ENCODE data around the gene DNAL4.
"Not testable (repeated sequence)": the region's sequence is repeated elsewhere in the genome, so short reads cannot be mapped to it uniquely, and the experiment has no call there.

The DNAL4 gene

DNA sequence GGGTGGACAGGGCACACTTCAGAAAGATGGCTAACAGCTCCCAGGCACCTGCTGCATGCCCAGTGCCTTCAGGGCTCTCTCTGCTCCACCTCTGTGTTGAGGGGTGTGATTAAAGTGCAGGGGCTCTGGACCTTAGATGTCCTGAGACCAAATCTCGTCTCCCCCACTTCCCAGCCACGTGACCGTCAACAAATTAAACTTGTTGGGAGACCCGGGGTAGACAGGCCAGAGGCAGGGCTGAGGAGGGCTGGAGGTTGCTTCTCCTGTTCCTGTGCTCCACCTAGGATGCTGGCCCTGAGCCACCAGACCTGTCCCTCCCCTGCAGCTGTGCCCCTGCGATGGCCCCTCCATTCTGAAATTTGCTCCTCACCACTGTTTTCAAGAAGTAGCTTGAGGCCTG lies 32.9 kb upstream of the DNAL4 start:
- DNase-seq (ENCODE audit: low read depth): no peak

DNA sequence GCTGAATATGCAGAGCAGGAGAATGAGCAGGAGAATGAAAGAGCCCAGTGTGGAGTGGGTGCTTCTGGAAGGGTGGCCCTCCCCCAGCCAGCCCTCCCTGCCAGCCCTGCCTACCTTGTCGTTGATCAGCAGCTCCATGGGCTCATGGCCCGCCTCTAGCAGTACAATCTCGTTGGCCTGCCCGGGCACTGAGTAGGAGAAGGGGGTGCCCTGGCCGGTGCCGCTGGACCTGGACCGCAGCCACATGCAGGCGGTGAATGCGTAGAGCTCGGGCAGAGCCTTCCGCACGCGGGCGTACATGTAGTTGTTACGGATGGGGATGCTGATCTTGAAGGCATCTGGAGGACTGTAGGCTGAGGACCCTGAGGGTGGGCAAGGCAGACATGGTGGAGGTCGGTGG lies 32.4 kb upstream of the DNAL4 start:
- no peak for DNase-seq (ENCODE audit: low read depth)

DNA sequence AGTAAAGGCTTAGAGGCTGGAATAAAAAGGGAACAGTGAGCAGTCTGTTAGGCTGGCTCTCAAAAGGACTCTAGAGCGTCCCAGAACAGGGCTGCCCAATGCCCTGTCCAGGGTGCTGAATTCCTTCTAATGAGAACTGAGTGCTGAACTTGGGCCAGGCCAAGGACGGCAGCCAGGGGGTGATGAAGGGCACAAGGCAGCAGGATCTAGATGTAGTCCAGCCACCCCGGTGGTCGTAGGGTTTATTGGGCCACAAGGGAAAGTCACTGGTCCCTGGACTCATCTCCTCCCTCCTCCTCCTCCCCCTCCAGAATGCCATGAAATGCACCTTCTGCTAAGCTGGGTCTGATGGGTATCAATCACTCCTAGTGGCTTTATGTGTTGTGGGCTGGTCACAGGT lies 30.6 kb upstream of the DNAL4 start:
- DNase-seq (ENCODE audit: low read depth): peak; percentile 14

- DNase-seq (ENCODE audit: low read depth): no peak
Observed at GRCh38 chr22:38823637-38824036, 29.7 kb upstream of the DNAL4 start.

GRCh38 chr22:38823076-38823475 lies 29.1 kb upstream of the DNAL4 start:
- no peak for DNase-seq (ENCODE audit: low read depth)

DNA sequence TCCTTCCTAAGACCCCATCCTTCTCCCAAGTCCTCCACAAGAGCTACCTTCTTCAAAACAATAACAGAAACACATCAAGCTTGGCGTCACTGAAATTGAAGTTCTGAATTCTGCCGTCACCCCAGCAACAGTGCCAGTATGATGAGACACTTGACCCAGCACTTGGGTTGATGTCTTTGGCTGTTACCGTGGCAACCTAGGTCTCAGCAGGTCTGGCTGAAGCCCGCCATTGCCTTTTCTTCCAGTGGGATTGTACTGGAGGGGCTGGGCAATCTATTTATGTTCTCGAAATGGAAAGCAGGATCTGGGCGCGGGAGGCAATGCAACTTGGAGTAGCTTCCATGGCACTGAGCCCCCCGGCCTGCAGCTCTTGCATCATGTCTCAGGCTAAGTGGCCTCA lies 26.1 kb upstream of the DNAL4 start:
- no peak for DNase-seq (ENCODE audit: low read depth)

- no peak for DNase-seq (ENCODE audit: low read depth)
Observed at GRCh38 chr22:38819387-38819940, 25.5 kb upstream of the DNAL4 start.

DNA sequence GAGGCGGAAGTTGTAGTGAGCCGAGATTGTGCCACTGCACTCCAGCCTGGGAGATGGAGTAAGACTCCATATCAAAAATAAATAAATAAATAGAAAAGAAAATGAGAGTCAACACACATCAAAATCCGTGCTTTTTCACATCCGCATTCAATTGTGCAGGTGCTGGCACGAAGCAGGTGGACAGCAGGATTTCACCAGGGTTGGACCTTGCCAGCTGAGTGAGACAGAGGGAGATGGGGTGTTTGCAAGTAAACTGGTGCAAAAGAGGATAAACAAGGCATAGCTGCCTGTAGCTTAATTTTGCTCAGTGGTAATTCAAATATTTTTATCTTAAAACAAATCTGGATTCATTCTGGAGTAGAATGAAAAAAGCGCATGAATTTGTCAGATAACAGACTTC lies 23.3 kb upstream of the DNAL4 start:
- DNase-seq (ENCODE audit: low read depth): no peak

- DNase-seq (ENCODE audit: low read depth): no peak
Observed at GRCh38 chr22:38815842-38816241, 21.9 kb upstream of the DNAL4 start.

DNA sequence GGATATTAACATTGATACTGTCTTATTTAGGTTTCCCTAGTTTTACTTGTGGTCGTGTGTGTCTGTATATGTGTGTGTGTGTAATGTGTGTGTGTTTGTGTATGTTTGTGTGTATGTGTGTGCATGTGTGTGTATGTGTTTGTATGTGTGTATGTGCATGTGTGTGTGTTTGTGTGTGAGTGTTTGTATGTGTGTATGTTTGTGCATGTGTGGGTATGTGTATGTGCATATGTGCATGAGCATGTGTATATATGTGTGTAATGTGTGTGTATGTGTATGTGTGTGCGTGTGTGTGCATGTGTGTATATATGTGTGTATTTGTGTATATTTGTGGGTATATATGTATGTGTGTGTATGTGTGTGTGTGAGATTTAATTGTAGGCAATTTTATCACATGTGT lies 17.3 kb upstream of the DNAL4 start:
- no peak for DNase-seq (ENCODE audit: low read depth)

DNA sequence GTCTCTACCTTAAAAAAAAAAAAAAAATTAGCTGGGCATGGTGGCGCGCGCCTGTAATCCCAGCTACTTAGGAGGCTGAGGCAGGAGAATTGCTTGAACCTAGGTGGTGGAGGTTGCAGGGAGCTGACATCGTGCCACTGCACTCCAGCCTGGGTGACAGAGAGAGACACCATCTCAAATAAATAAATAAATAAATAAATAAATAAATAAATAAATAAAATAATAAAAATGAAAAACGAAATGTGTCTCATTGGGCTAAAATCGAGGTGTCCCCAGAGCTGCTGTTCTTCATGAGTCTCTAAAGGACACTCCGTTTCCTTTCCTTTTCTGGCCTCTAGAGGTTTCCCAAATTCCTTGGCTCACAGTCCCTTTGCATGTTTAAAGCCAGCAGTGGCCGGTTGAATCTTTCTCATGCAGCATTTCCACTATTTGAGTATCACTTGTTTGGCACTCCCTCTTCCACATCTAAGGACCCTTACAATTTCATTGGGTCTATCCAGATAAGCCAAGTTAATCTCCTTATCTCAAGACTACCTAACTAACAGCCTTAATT lies 11.2 kb upstream of the DNAL4 start:
- not testable (repeated sequence) for DNase-seq (ENCODE audit: low read depth)

- no peak for DNase-seq (ENCODE audit: low read depth)
Observed at GRCh38 chr22:38802671-38803121, 8.8 kb upstream of the DNAL4 start.

DNA sequence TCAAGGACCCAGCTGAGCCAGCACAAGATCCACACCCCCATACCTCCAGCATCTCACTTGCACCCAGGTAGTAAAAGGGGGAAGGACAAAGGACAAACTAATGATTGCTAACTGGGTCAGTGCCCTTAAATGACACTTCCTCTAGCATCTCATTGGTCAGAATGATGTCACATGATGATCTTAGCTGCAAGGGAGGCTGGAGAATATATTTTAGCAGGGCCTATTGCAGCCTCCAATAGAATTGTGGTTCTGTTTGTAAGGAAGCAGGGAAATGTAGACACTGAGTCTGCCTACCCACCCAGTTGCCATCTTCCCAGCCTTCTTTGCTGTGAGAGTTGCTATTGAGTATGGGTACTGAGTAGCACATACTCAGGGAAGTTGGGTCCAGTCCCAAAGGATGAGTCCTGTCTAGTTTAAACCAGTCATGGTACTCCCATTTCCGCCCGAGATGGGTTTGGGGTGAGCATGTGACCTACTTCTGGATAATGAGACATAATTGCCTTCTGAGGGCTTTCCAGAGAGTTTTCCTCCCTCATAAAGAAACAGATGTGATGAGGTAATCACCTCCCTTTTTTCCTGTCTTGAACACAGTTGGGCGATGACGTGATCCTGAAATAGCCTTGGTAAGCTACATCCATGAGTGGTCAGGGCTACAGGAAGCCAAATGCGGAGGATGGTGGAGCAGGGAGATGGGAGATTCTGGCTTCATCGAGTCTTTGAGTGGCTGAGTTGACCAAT lies 5.5 kb upstream of the DNAL4 start:
- DNase-seq (ENCODE audit: low read depth): no peak

DNA sequence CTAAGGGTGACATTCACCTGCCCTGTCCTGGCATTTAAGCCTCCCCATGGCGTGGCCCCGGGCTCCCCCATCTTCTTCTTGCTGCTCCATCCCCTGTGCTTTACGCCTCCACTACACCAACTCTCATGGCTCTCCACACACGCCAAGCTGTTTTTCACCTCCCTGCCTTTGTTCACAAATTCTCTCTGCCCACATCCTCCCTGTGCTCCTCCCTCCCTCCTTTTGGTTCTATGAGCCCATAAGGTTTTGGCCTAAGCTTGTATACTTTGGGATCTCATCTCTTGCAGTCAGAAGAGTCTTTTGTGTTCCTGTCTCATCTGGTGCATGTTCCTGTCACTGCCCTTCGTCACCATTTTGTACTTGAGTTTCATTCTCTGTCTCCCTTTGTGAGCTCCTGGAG lies 4.6 kb upstream of the DNAL4 start:
- DNase-seq (ENCODE audit: low read depth): no peak

DNA sequence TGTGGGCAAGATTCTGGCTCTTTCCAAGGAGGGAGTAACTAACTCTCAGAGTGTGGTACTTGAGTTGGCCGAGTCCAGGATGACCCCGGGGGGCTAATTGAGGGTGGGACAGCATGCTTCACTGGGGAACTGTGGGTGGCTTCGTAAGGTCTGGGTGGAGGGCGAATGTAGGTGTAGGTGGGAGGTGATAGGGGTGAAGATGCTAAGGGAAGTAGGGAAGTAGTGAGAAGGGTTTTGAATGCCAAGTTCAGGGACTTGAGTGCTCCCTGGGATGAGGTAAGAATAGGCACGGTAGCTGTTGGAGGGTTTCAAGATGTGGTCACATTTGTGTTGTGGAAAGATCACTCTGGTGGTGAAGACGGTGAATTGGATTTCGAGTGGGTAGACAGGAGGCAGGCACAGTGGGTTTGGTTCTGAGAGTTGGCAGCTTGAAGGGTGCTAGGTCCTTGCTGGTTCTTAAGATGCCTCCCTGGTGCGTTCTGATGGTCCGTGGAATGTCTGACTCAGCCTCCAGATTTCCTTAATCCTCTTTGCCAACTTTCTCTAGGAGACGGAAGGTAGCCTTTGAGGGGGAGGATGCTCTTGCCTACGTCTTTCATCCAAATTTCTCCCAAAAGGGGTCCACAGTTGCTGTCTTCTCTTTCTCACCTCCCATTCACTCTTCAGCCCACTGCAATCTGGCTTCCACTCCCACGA lies 2.5 kb upstream of the DNAL4 start:
- DNase-seq (ENCODE audit: low read depth): no peak

DNA sequence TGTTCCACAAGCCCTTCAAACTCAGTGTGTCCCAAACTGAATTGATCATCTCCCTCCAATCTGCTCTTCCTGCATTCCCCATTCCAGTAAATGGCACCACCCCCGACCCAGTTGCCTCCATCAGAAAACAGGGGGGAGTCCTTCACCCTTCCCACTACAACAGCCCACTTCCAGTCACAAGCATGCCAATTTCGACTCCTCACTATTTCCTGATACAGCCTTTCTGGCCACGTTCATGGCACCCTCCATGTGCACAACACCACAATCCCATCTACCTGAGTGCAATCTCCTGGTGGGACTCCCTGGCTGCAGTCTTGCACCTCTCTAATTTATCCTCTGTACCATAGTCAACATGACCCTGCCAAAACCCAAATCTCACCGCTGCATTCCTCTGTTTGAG lies 1.6 kb upstream of the DNAL4 start:
- DNase-seq (ENCODE audit: low read depth): no peak

DNA sequence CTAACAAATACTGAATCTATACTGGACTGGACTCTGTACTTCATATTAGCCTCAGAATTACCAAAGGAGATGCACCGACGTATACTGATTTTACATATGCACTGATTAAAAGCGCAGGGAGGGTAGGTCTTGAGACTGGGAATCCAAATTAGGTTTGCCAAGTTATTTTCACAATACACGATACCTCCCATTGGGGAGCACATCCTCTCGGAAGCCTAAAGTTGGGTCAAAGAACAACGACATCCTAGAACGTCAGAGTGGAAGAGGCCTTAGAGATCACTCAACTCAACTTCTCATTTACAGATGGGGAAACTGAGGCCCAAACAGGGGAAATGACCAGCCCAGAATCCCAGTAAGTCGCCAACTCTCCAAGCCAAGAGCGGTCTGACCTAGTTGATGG lies 626 bp downstream of the DNAL4 start:
- no peak for DNase-seq (ENCODE audit: low read depth)

DNA sequence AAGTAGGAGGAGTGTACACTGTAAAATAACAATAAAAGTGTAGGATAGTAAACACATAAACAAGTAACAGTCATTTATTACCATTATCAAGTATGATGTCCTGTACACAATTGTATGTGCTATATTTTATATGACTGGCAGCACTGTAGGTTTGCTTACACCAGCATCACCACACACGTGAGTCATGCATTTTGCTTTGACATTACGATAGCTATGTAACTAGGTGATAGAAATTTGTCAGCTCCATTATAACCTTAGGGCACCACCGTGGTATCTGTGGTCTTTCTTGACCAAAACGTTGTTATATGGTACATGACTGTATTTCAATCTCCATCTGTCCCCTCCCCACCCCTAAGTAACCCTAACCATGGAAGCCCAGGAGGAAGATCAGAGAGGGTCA lies 1.1 kb downstream of the DNAL4 start:
- no peak for DNase-seq (ENCODE audit: low read depth)

- no peak for DNase-seq (ENCODE audit: low read depth)
Observed at GRCh38 chr22:38789606-38790005, 4.3 kb downstream of the DNAL4 start.

- DNase-seq (ENCODE audit: low read depth): no peak
Observed at GRCh38 chr22:38788846-38789245, 5.1 kb downstream of the DNAL4 start.

DNA sequence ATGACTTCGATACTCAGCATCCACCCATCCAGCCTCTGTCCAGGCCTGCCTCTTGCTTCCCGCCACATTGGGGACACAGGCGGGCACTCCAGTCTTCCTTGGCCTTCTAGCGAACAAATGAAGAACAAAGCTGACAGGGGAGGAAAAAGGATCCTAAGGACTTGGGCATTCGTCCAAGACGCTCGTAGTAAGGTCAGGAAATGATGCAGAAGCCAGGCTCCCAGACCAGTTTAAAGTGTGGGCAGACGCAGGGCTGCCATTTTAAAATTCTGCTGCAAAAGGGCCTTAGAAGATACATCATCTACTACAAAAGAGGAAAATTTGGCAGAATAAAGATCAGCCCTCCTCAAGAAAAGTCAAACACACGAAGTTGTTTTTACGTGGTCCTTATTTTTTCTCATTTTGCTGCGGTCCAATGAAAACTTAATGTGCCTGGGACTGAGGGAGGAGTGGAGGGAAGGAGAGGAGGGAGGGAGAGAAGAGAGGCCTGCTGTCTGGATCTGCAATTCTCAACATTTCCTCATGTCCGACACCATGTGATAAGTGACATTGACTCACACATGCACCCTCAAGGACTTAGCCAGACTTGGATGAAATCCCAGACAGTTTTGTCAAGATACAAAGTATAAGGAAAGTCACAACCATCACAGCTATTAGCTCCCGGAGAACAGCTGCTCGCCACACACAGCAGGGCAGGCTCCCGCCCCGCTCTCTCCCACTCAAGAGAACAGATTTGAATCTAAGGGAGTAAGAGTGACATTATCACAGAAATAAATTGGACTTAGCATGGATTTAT lies 5.7 kb downstream of the DNAL4 start:
- DNase-seq (ENCODE audit: low read depth): no peak

DNA sequence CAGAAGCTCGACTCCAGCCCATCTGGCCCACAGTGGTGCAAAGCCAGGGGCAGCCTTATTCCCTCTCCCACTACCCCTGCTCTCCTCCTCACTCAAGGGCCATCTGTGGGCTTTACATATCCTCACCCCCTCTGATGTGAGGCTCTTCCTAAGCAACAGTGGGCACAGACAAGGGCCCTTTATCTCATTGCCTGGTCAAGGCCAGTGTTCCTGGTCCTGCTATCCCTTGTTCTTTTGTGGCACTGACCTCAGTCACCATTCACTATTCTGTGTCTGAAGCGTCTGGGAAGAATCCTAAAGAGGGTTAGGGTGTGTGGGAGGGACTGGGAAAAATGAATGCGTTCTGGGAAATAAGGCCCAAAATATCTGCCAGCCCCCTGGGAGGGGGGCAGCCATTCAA lies 7.3 kb downstream of the DNAL4 start:
- DNase-seq (ENCODE audit: low read depth): no peak

All from activated T-cell treated with anti-CD3 and anti-CD28 coated beads for 24 hours (primary cell).